Ovary (tissue), 9 donors: Measurements from ENCODE around the gene GBF1. TPM values are rescaled to one million over a fixed set of nuclear protein-coding genes. Genes with fewer than 3 reads are reported as not detected.

Source experiments
- DNase-seq, 5 donors: peaks; one replicate each; pipeline ENCODE4 v3.0.0-alpha.2; 2019 to 2020
- H3K27ac ChIP-seq, 2 donors: fragments of 200-600 bp; one replicate each; pipeline versions ENCODE4 v1.5.1 to v1.8.0; 2019 to 2022
- H3K27me3 ChIP-seq: fragments of 200-600 bp; one replicate; pipeline ENCODE4 v1.8.0; 2022
- H3K36me3 ChIP-seq: fragments of 200-600 bp; sonication (generic); one replicate; pipeline ENCODE4 v1.5.1; 2019
- H3K4me1 ChIP-seq: one replicate; pipeline ENCODE4 v1.8.1; 2013; ENCODE audit warnings: mild to moderate bottlenecking, moderate library complexity; ENCODE audit not compliant: insufficient read depth
- H3K4me3 ChIP-seq: fragments of 200-600 bp; sonication (generic); one replicate; pipeline ENCODE4 v1.5.1; 2017
- H3K9me3 ChIP-seq, 2 donors: fragments of 200-600 bp in 1 of 2; sonication (generic) in 1 of 2; one replicate each; pipeline versions ENCODE4 v1.5.1 to v1.8.1; 2013 to 2019; ENCODE audit warnings: mild to moderate bottlenecking in 1 of 2, moderate library complexity in 1 of 2
- CTCF ChIP-seq, 3 donors: fragments of 450-650 bp in 2 of 3; fragments of 200-600 bp in 1 of 3; IDR thresholded peaks; one replicate each; pipeline versions ENCODE4 v1.5.1 to v1.8.0; 2016 to 2022; ENCODE audit warnings: antibody characterized with exemption in 3 of 3, mild to moderate bottlenecking in 1 of 3
- EP300 ChIP-seq: sonication (generic); formaldehyde crosslinking; IDR thresholded peaks from one replicate; pipeline ENCODE4 v1.6.1; 2017; ENCODE audit warnings: antibody characterized with exemption
- POLR2A ChIP-seq: fragments of 450-650 bp; IDR thresholded peaks from one replicate; pipeline ENCODE4 v1.6.1; 2017; ENCODE audit warnings: antibody characterized with exemption, mild to moderate bottlenecking, moderate library complexity
- WGBS, 3 donors: extraction: QIAGEN DNeasy Blood & Tissue Kit in 1 of 3; methylation state at CpG; one replicate each; pipeline versions ENCODE4 v1.1.5 to v1.1.7; 2013 to 2017; 5-methylcytosine and 5-hydroxymethylcytosine counted together
- intact Hi-C, 4 donors: fragments of 100-400 bp; cut with DNase I; formaldehyde crosslinking; loops; one replicate each; pipeline versions ENCODE4 v1.11.0 to v1.15.1; 2022 to 2023
- polyA plus RNA-seq, 2 donors: library from polyadenylated mRNA; stranded (reverse); fragments of 200-250 nt in 1 of 2; fragments of 350-450 nt in 1 of 2; fragmentation: Illumina TruSeq in 1 of 2; extraction: RNeasy Lipid Tissue Mini Kit (QIAGEN cat#74804) in 1 of 2; gene quantifications; one replicate each; pipeline ENCODE4 v1.2.3, GENCODE V29; 2013 to 2014
- total RNA-seq, 7 donors: library from RNA; depleted of rRNA in 2 of 7; stranded (reverse); fragments of >200 nt in 2 of 7; fragmentation: NEBNext Ultra II Directional in 3 of 7; extraction: Animal tissue kit (Norgen Biotek cat#: 25700) in 3 of 7; gene quantifications; one replicate each; pipeline versions ENCODE4 v1.1.0 to v1.2.4, GENCODE V29; 2016 to 2023
- donor health status: DM: no; HTN: no; CAD: no; lungs with moderate emphysema.
- donor health status: DM: no; HTN: no; CAD: no.
- donor health status: Bipolar disorder and iron deficiency.
- donor health status: DM: yes; HTN: yes; CAD: no.
- donor health status: DM: no; HTN: no; CAD: no.
- donor health status: DM: yes; HTN: yes; CAD: no.

Gene GBF1
- total and polyA plus RNA-seq, 9 donors = 13.2 to 43.2 (median 34.4) TPM

- Histone ChIP-seq H3K27me3 (no peaks in the 10 kb centered on the region), H3K27ac (no peak within 1 kb of the TSS), H3K4me1 (peaks cover 21% of the 10 kb centered on the region), H3K9me3 (no peaks in the 10 kb centered on the region), H3K36me3 (no peaks in the 10 kb centered on the region), H3K4me3 (peak within 1 kb of the TSS; percentile 98)
- intact Hi-C loops = no loop called here
- peak in 2 of 5 donors; percentile 10 to 45 for DNase-seq
- WGBS, 3 donors = 1% methylated on average over 39 to 45 of the region's 45 CpGs
- TF ChIP-seq EP300 (no peak), CTCF (IDR thresholded peaks at IDR 0.05) (no peak), POLR2A (no peak)
Measured at GRCh38 chr10:102418622-102419268, 173.4 kb downstream of the GBF1 start, which contains the start of gene PSD. Gene PSD, minus strand, starts transcription at chr10:102418785. Its CDS starts 1,747 bp downstream, at chr10:102417038.

DNA sequence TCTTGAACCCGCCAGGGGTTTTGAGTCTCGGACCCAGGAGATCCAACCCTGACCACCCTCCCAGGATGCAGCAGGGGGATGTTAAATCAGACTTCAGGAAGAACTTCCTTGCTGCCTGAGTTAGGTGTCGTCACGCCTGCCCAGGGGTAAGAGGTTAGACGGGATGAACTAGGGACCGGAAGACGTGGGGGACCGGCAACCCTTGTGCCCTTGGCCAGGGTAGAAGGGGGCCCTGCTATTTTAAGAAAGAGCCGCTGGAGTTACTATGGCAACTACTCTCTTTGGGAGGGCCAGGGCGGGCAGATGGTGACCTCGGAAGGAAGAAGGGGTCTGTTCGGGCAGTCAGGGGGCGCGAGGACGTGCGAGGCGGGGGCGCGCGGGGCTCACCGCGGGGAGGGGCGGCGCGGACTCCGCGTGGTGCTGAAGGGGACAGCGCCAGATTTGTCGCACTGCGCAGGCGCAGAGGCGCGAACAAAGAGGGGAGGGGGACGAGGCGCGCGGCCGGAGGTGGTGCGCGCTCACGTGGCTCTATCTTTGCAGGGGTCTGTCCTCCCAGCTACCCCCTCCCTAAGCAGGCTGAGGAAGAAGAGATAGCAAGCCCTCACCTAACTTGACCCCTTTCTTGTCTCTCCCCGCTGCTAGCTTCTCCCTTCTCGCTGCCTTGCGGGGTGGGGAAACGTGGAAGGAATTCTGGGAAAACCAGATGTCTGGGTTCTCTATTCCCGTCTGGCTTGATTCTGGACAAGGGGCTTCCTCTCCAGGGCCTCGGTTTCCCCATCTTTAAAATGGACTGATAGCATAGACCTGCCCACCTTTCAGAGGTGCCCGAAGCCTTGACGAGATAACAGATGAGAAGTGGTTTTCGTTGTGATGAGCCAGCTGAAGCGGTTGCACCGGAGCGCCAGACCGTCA is 174.2 kb downstream of the GBF1 start:
- H3K27ac ChIP-seq = no peak overlapping the region
- DNase-seq = peak; percentile 54 to 83 (median 77)
- no peaks in the 10 kb centered on the region for H3K36me3 ChIP-seq
- intact Hi-C loops = no loop called here
- TF ChIP-seq EP300 = no peak
- TF ChIP-seq CTCF (IDR thresholded peaks at IDR 0.05) = no peak
- TF ChIP-seq POLR2A = no peak
- H3K9me3 ChIP-seq = no peaks in the 10 kb centered on the region
- WGBS, 3 donors = 0 to 2% (median 0%) methylated on average over 34 to 54 of the region's 54 CpGs
- peaks cover 21% of the 10 kb centered on the region for H3K4me1 ChIP-seq
- peak overlapping the region; percentile 98 for H3K4me3 ChIP-seq
- H3K27me3 ChIP-seq = no peaks in the 10 kb centered on the region

DNA sequence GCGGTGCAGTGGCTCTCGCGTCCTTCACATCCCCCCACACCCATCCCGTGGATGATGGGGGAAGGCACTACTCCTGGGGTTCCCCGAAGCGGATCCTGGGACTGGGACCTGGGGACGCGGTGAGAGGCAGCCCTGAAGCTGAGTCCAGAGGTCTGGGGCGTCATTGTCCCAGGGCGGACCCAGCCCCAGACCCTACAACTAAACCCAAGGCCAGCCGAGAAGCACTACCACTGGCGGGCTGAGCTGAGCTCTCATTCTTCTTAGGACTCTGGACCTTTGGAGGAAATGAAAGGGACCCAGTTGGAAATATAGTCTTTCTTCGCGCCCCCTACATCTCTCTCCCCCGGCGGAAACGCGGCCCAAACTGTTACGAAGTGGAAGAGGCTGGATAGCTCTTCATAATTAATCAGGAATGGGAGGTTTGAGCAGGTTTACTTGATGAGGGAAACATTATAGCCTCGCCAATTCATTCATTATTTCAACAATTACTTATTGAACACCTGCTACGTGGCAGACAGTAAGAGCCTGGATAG is 174.9 kb downstream of the GBF1 start:
- Histone ChIP-seq H3K27ac (peak overlapping the region in 1 of 2 donors; percentile 89), H3K4me1 (peaks cover 21% of the 10 kb centered on the region), H3K9me3 (no peaks in the 10 kb centered on the region), H3K4me3 (peak overlapping the region; percentile 98), H3K36me3 (no peaks in the 10 kb centered on the region), H3K27me3 (no peaks in the 10 kb centered on the region)
- DNase-seq = peak in 2 of 5 donors; percentile 9 to 46
- TF ChIP-seq EP300 (no peak), POLR2A (no peak), CTCF (IDR thresholded peaks at IDR 0.05) (no peak)
- intact Hi-C loops = no loop called here
- 1 to 2% (median 1%) methylated on average over 21 of the region's 21 CpGs for WGBS, 3 donors

- TF ChIP-seq POLR2A (no peak), CTCF (IDR thresholded peaks at IDR 0.05) (peak in 1 of 3 donors; percentile 16)
- 0 to 1% (median 0%) methylated on average over 46 to 66 of the region's 66 CpGs for WGBS, 3 donors
- peaks cover 21% of the 10 kb centered on the region for H3K4me1 ChIP-seq
- H3K27ac ChIP-seq = peak within 1 kb of the TSS; percentile 73 to 89
- H3K9me3 ChIP-seq = no peaks in the 10 kb centered on the region
- peak within 1 kb of the TSS; percentile 98 for H3K4me3 ChIP-seq
- no peaks in the 10 kb centered on the region for H3K27me3 ChIP-seq
- H3K36me3 ChIP-seq = no peaks in the 10 kb centered on the region
- intact Hi-C loops = no loop called here
- DNase-seq = peak; percentile 96 to 98 (median 97)
Measured at GRCh38 chr10:102420714-102421506, 175.6 kb downstream of the GBF1 start, which contains the start of gene FBXL15. Gene FBXL15, plus strand, starts transcription at chr10:102420836. Its CDS starts 294 bp downstream, at chr10:102421130.
